GM23338 (cell line): ENCODE data around the gene SOX10. TPM values are rescaled to one million over a fixed set of nuclear protein-coding genes. Genes with fewer than 3 reads are reported as not detected.
A peak's percentile ranks its signal among the peaks of the same experiment; 100 is the strongest.

ENCODE experiments used
- ATAC-seq: fragments of 200-7000 bp; cut with Tn5 transposase; 3 replicates; pipeline ENCODE4 v1.9.1; 2020
- DNase-seq: peaks from one replicate; pipeline ENCODE4 v3.0.0-alpha.2; 2015; ENCODE audit warnings: low spot score
- H2AFZ ChIP-seq: fragments of 200-600 bp; sonication (generic); 2 replicates; pipeline ENCODE4 v1.8.0; 2016; ENCODE audit warnings: antibody characterized with exemption, mild to moderate bottlenecking, moderate library complexity
- H3F3A ChIP-seq: fragments of 200-600 bp; sonication (generic); replicated peaks from 2 replicates; pipeline ENCODE4 v1.8.0; 2017; ENCODE audit warnings: antibody characterized with exemption, mixed run types, low read depth
- H3K27ac ChIP-seq: fragments of 200-600 bp; sonication (generic); 2 replicates; pipeline ENCODE4 v1.6.1; 2016; ENCODE audit warnings: low read depth
- H3K27me3 ChIP-seq: fragments of 200-600 bp; sonication (generic); 2 replicates; pipeline ENCODE4 v1.8.0; 2016; ENCODE audit warnings: mild to moderate bottlenecking, mixed run types, moderate library complexity; ENCODE audit not compliant: insufficient read depth
- H3K36me3 ChIP-seq: fragments of 200-600 bp; sonication (generic); 2 replicates; pipeline ENCODE4 v1.8.0; 2016; ENCODE audit warnings: mild to moderate bottlenecking; ENCODE audit not compliant: insufficient read depth
- H3K4me1 ChIP-seq: fragments of 200-600 bp; sonication (generic); 2 replicates; pipeline ENCODE4 v1.8.0; 2016; ENCODE audit warnings: mild to moderate bottlenecking, moderate library complexity; ENCODE audit not compliant: insufficient read depth
- H3K4me2 ChIP-seq: fragments of 200-600 bp; sonication (generic); 2 replicates; pipeline ENCODE4 v1.7.1; 2017; ENCODE audit warnings: mixed run types
- H3K4me3 ChIP-seq: fragments of 200-600 bp; sonication (generic); 2 replicates; pipeline ENCODE4 v1.6.1; 2016; ENCODE audit warnings: mixed run types
- H3K79me2 ChIP-seq: fragments of 200-600 bp; sonication (generic); replicated peaks from 2 replicates; pipeline ENCODE4 v1.8.0; 2017; ENCODE audit warnings: mild to moderate bottlenecking; ENCODE audit not compliant: insufficient read depth
- H3K9me2 ChIP-seq: fragments of 200-600 bp; sonication (generic); 2 replicates; pipeline ENCODE4 v1.8.0; 2017; ENCODE audit not compliant: insufficient read depth
- H4K20me1 ChIP-seq: fragments of 200-600 bp; sonication (generic); replicated peaks from 2 replicates; pipeline ENCODE4 v1.8.0; 2017; ENCODE audit warnings: mild to moderate bottlenecking; ENCODE audit not compliant: insufficient read depth
- H3K27ac Mint-ChIP-seq: 2 replicates; pipeline ENCODE4 v1.8.0; 2020; ENCODE audit warnings: inconsistent platforms, mild to moderate bottlenecking, moderate library complexity, mixed read lengths
- H3K27me3 Mint-ChIP-seq: 3 replicates; pipeline ENCODE4 v1.8.0; 2022; ENCODE audit warnings: low read depth, mild to moderate bottlenecking, moderate library complexity, mixed read lengths, inconsistent platforms; ENCODE audit not compliant: insufficient read depth, poor library complexity
- H3K36me3 Mint-ChIP-seq: 3 replicates; pipeline ENCODE4 v1.8.0; 2021; ENCODE audit warnings: low read depth, mild to moderate bottlenecking, inconsistent platforms, moderate library complexity, mixed read lengths
- H3K4me1 Mint-ChIP-seq: 3 replicates; pipeline ENCODE4 v1.8.0; 2020; ENCODE audit warnings: mild to moderate bottlenecking, inconsistent platforms, mixed read lengths
- H3K4me3 Mint-ChIP-seq: 3 replicates; pipeline ENCODE4 v1.8.0; 2021; ENCODE audit warnings: moderate library complexity, mild to moderate bottlenecking, inconsistent platforms, mixed read lengths
- H3K9me3 Mint-ChIP-seq: 3 replicates; pipeline ENCODE4 v1.8.0; 2020; ENCODE audit warnings: moderate library complexity, mild to moderate bottlenecking, inconsistent platforms, mixed read lengths
- CREB1 ChIP-seq: fragments of 250-450 bp; sonication (Bioruptor Pico); IDR thresholded peaks from 2 replicates; pipeline ENCODE4 v1.5.0; 2020; ENCODE audit warnings: low read depth, mild to moderate bottlenecking, moderate library complexity
- ETS1 ChIP-seq: IDR thresholded peaks from 2 replicates; pipeline ENCODE4 v1.6.1; 2016; ENCODE audit warnings: antibody characterized with exemption
- EZH2phosphoT487 ChIP-seq: fragments of 200-600 bp; sonication (generic); IDR thresholded peaks from one replicate; pipeline ENCODE4 v1.8.1; 2018; ENCODE audit warnings: antibody characterized with exemption; ENCODE audit not compliant: unreplicated experiment
- NANOG ChIP-seq: IDR thresholded peaks from 2 replicates; pipeline ENCODE4 v1.6.1; 2016; ENCODE audit warnings: antibody characterized with exemption, borderline replicate concordance
- POLR2AphosphoS5 ChIP-seq: IDR thresholded peaks from 2 replicates; pipeline ENCODE4 v1.6.1; 2016; ENCODE audit warnings: antibody characterized with exemption, low read depth
- STAT1 ChIP-seq: IDR thresholded peaks from one replicate; pipeline ENCODE4 v1.6.1; 2016; ENCODE audit warnings: antibody characterized with exemption; ENCODE audit not compliant: unreplicated experiment
- ZNF331 ChIP-seq: fragments of 250-450 bp; sonication (Bioruptor Pico); IDR thresholded peaks from 2 replicates; pipeline ENCODE4 v1.5.0; 2020; ENCODE audit warnings: low read depth, mild to moderate bottlenecking, moderate library complexity
- ZNF462 ChIP-seq: fragments of 250-450 bp; sonication (Bioruptor Pico); IDR thresholded peaks from 2 replicates; pipeline ENCODE4 v1.5.0; 2020; ENCODE audit warnings: mild to moderate bottlenecking, moderate library complexity
- long read RNA-seq: library from polyadenylated mRNA; unstranded; transcript quantifications from one replicate; pipeline ENCODE4 v2.0.0, GENCODE V29; 2020; ENCODE audit not compliant: unreplicated experiment
- polyA plus RNA-seq: library from polyadenylated mRNA; unstranded; fragments of >200 nt; fragmentation: Nextera tagmentation; extraction: Ambion mirVana; gene quantifications from 2 replicates; pipeline ENCODE4 v1.2.1, GENCODE V29; 2016
- total RNA-seq: library from RNA; depleted of rRNA; stranded (reverse); fragments of >200 nt; shearing (Covaris generic); gene quantifications from 2 replicates; pipeline ENCODE4 v1.2.3, GENCODE V29; 2014; rRNA removed

SOX10 gene
- total RNA-seq (2.1 and 2.3 TPM in 2 replicates), polyA plus RNA-seq (1.1 and 1.3 TPM in 2 replicates)
- long read RNA-seq, partial matches to known transcripts: 0 of 1 reads
- long read RNA-seq, other reads (novel, unspliced or antisense): 1 of 1 reads

- H3K4me1 ChIP-seq: peaks cover 10% of the 10 kb centered on the region
- no peaks in the 10 kb centered on the region for H3K9me3 Mint-ChIP-seq
- H3K36me3 Mint-ChIP-seq: no peaks in the 10 kb centered on the region
- no peaks in the 10 kb centered on the region for H3F3A ChIP-seq
- no peaks in the 10 kb centered on the region; the same call in 1 of the 2 replicates for H4K20me1 ChIP-seq
- TF ChIP-seq STAT1 (no peak), POLR2AphosphoS5 (peak; percentile 73)
- peaks cover 25% of the 10 kb centered on the region for H3K27me3 ChIP-seq
- H3K27ac Mint-ChIP-seq: no peak within 1 kb of the TSS
- H3K27ac ChIP-seq: no peak within 1 kb of the TSS
- ATAC-seq: peak; percentile 46
- peak within 1 kb of the TSS; percentile 84 for H2AFZ ChIP-seq
- peak within 1 kb of the TSS; percentile 67 for H3K4me3 ChIP-seq
- no peaks in the 10 kb centered on the region for H3K9me2 ChIP-seq
- no peaks in the 10 kb centered on the region for H3K79me2 ChIP-seq
- peak; percentile 67 for DNase-seq
- H3K4me1 Mint-ChIP-seq: peaks cover 28% of the 10 kb centered on the region
- peak within 1 kb of the TSS; percentile 76 for H3K4me3 Mint-ChIP-seq
- H3K27me3 Mint-ChIP-seq: peaks cover 30% of the 10 kb centered on the region
- no peaks in the 10 kb centered on the region for H3K36me3 ChIP-seq
- H3K4me2 ChIP-seq: peak within 1 kb of the TSS; percentile 91
Measured at GRCh38 chr22:37983860-37984791, at the start of gene SOX10. TSS of gene SOX10 (minus strand) at chr22:37984555. CDS start at chr22:37983784, 771 bp downstream.

GRCh38 chr22:38033522-38034277 is 49.3 kb upstream of the SOX10 start:
- H3K9me3 Mint-ChIP-seq: no peaks in the 10 kb centered on the region
- H2AFZ ChIP-seq: peak overlapping the region; percentile 82
- TF ChIP-seq ETS1 (no peak), EZH2phosphoT487 (no peak), ZNF462 (CRISPR knock-in tag) (no peak), CREB1 (CRISPR knock-in tag) (no peak), ZNF331 (CRISPR knock-in tag) (no peak), NANOG (no peak)

More at GRCh38 chr22:38033522-38034277, 49.3 kb upstream of the SOX10 start:
- 0 out of 2 replicates have a peak overlapping the region, but pooled peaks have one; percentile 14 for H3K4me3 ChIP-seq
- H3K36me3 ChIP-seq: no peaks in the 10 kb centered on the region
- Mint-ChIP-seq H3K4me3 (peak overlapping the region; percentile 29; the same call in 2 of the 3 replicates), H3K27ac (peak overlapping the region; percentile 82; the same call in 1 of the 2 replicates), H3K27me3 (peaks cover 26% of the 10 kb centered on the region), H3K4me1 (peaks cover 28% of the 10 kb centered on the region), H3K36me3 (no peaks in the 10 kb centered on the region; the same call in 2 of the 3 replicates)
- ATAC-seq: no peak; the same call in 2 of the 3 replicates
- DNase-seq: no peak
- no peaks in the 10 kb centered on the region for H4K20me1 ChIP-seq
- no peaks in the 10 kb centered on the region for H3K9me2 ChIP-seq
- H3F3A ChIP-seq: 0 out of 2 replicates have a peak, but pooled peaks cover 3% of the 10 kb centered on the region
- H3K27ac ChIP-seq: no peak overlapping the region
- H3K27me3 ChIP-seq: no peaks in the 10 kb centered on the region
- H3K4me1 ChIP-seq: peaks cover 17% of the 10 kb centered on the region; the same call in 1 of the 2 replicates
- no peaks in the 10 kb centered on the region for H3K79me2 ChIP-seq
- peak overlapping the region; percentile 68 for H3K4me2 ChIP-seq
